ENCODE results near the gene PNMA8A.

Gene PNMA8A

DNA sequence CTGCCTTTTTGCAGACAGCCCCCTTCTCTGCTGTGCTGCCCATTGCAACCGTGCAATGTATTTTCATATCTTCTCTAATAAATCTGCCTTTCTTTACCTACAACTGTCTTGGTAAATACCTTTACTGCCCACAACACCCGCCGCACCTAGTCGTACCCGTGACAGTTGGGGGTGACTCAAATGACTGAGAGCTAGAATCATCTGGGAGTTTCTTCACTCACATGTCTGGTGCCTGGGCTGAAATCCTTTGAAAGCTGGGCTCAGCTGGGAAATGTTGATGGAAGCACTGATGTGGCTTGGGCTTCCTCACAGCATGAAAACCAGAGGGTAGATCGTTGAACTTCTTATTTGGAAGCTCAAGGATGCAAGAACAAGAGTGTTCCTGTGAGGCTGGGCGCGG is 2.8 kb upstream of the PNMA8A start:
- H3K9me2 ChIP-seq (replicated peaks; ENCODE audit: low read depth, low read length) = no peaks in the 10 kb centered on the region
- H4K20me1 ChIP-seq (ENCODE audit: insufficient read depth, low read length, poor library complexity, severe bottlenecking) = no peaks in the 10 kb centered on the region
- no peaks in the 10 kb centered on the region for H3F3A ChIP-seq (ENCODE audit: low read depth)
- H3K36me3 ChIP-seq (ENCODE audit: insufficient read depth, low read length) = no peaks in the 10 kb centered on the region
- no peaks in the 10 kb centered on the region for H3K4me1 ChIP-seq (ENCODE audit: insufficient read depth, low read length, poor library complexity, severe bottlenecking)
- no peak overlapping the region for H3K9ac ChIP-seq (ENCODE audit: low read depth, low read length, poor library complexity, severe bottlenecking)
- no peaks in the 10 kb centered on the region for H3K27me3 ChIP-seq (ENCODE audit: insufficient read depth, low read length, poor library complexity, severe bottlenecking)
- no peaks in the 10 kb centered on the region for H3K9me3 ChIP-seq (ENCODE audit: insufficient read depth, low read depth, low read length)
- no peak overlapping the region for H2AFZ ChIP-seq (ENCODE audit: low read length)
- no peak overlapping the region for H3K4me3 ChIP-seq (ENCODE audit: low read length, poor library complexity, severe bottlenecking)
- no peaks in the 10 kb centered on the region for H3K79me2 ChIP-seq (ENCODE audit: insufficient read depth, low read length)
- TF ChIP-seq, protein P1, sequence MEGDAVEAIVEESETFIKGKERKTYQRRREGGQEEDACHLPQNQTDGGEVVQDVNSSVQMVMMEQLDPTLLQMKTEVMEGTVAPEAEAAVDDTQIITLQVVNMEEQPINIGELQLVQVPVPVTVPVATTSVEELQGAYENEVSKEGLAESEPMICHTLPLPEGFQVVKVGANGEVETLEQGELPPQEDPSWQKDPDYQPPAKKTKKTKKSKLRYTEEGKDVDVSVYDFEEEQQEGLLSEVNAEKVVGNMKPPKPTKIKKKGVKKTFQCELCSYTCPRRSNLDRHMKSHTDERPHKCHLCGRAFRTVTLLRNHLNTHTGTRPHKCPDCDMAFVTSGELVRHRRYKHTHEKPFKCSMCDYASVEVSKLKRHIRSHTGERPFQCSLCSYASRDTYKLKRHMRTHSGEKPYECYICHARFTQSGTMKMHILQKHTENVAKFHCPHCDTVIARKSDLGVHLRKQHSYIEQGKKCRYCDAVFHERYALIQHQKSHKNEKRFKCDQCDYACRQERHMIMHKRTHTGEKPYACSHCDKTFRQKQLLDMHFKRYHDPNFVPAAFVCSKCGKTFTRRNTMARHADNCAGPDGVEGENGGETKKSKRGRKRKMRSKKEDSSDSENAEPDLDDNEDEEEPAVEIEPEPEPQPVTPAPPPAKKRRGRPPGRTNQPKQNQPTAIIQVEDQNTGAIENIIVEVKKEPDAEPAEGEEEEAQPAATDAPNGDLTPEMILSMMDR (conservative IDR thresholded peaks at IDR 0.05; ENCODE audit: low read length) = no peak
- no peak for TF ChIP-seq EZH2phosphoT487 (IDR thresholded peaks at IDR 0.05; ENCODE audit: borderline replicate concordance)
- no peak overlapping the region for H3K4me2 ChIP-seq (ENCODE audit: low read depth, low read length, poor library complexity, severe bottlenecking)

DNA sequence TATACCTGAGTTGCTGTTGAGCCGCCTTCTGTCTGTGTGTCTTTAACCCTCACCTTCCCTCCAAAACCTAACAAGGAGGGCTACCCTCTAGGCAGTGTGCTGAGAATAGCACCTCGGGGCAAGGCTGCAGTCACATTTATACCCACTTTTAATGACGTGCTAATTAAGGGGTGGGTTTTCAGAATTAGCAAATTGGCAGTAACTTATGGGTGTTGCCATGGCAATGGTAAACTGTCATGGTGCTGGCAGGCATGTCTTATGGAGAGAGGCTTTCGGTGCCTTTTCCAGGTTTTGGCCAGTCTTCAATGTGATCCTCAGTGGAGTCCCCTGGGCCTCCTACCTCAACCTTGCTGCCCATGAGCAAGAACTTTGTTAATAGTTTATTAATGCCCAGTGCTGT is 1.2 kb upstream of the PNMA8A start:
- no peaks in the 10 kb centered on the region for H3K9me2 ChIP-seq (replicated peaks; ENCODE audit: low read depth, low read length)
- no peaks in the 10 kb centered on the region for H3K9me3 ChIP-seq (ENCODE audit: insufficient read depth, low read depth, low read length)
- no peaks in the 10 kb centered on the region for H3K27me3 ChIP-seq (ENCODE audit: insufficient read depth, low read length, poor library complexity, severe bottlenecking)
- H3K4me2 ChIP-seq (ENCODE audit: low read depth, low read length, poor library complexity, severe bottlenecking) = no peak overlapping the region
- no peaks in the 10 kb centered on the region for H3K36me3 ChIP-seq (ENCODE audit: insufficient read depth, low read length)
- no peaks in the 10 kb centered on the region for H3K79me2 ChIP-seq (ENCODE audit: insufficient read depth, low read length)
- no peaks in the 10 kb centered on the region for H3F3A ChIP-seq (ENCODE audit: low read depth)
- TF ChIP-seq, protein P1 (conservative IDR thresholded peaks at IDR 0.05; ENCODE audit: low read length) = no peak
- TF ChIP-seq EZH2phosphoT487 (IDR thresholded peaks at IDR 0.05; ENCODE audit: borderline replicate concordance) = no peak
- H4K20me1 ChIP-seq (ENCODE audit: insufficient read depth, low read length, poor library complexity, severe bottlenecking) = no peaks in the 10 kb centered on the region
- H2AFZ ChIP-seq (ENCODE audit: low read length) = no peak overlapping the region
- no peak overlapping the region for H3K4me3 ChIP-seq (ENCODE audit: low read length, poor library complexity, severe bottlenecking)
- H3K4me1 ChIP-seq (ENCODE audit: insufficient read depth, low read length, poor library complexity, severe bottlenecking) = no peaks in the 10 kb centered on the region
- no peak overlapping the region for H3K9ac ChIP-seq (ENCODE audit: low read depth, low read length, poor library complexity, severe bottlenecking)

DNA sequence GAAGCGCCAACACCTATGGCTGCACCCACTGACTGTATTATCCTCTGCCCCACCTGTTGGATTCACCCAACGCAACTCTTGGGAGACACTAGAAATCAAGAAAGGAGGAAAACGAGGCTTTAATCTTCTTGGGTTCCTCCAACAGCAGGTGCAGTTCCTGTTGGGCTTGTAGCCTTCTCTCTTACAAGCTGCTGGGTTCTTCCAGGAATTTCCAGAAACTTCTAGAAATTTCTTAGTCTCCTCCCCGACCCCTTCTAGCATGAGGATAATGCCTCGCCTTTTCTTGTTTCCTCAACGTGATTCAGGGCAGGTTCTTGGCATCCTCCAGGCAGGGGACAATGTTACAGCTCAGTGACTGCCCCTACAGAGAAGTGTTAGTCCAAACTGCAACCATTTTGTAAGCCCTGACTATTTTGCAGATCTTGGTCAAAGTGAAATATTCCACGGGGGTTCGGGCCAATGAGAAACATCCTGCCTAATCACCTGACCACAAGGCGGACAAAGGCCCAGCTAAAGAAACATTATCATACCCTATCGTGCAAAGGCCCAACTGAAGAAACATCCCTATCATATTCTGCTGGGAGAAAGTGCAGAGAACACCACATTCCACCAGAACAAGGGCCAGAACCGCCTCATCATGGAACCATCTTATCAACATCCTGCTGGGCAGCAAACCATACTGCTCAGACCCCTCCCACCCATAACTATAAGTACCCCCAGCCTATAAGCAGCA is 614 bp upstream of the PNMA8A start:
- no peaks in the 10 kb centered on the region for H4K20me1 ChIP-seq (ENCODE audit: insufficient read depth, low read length, poor library complexity, severe bottlenecking)
- TF ChIP-seq, protein P1 (conservative IDR thresholded peaks at IDR 0.05; ENCODE audit: low read length) = no peak
- TF ChIP-seq EZH2phosphoT487 (IDR thresholded peaks at IDR 0.05; ENCODE audit: borderline replicate concordance) = no peak
- H3K4me3 ChIP-seq (ENCODE audit: low read length, poor library complexity, severe bottlenecking) = no peak overlapping the region
- no peaks in the 10 kb centered on the region for H3K36me3 ChIP-seq (ENCODE audit: insufficient read depth, low read length)
- no peaks in the 10 kb centered on the region for H3F3A ChIP-seq (ENCODE audit: low read depth)
- no peaks in the 10 kb centered on the region for H3K9me2 ChIP-seq (replicated peaks; ENCODE audit: low read depth, low read length)
- no peaks in the 10 kb centered on the region for H3K4me1 ChIP-seq (ENCODE audit: insufficient read depth, low read length, poor library complexity, severe bottlenecking)
- no peak overlapping the region for H2AFZ ChIP-seq (ENCODE audit: low read length)
- H3K9me3 ChIP-seq (ENCODE audit: insufficient read depth, low read depth, low read length) = no peaks in the 10 kb centered on the region
- H3K27me3 ChIP-seq (ENCODE audit: insufficient read depth, low read length, poor library complexity, severe bottlenecking) = no peaks in the 10 kb centered on the region
- H3K9ac ChIP-seq (ENCODE audit: low read depth, low read length, poor library complexity, severe bottlenecking) = no peak overlapping the region
- H3K4me2 ChIP-seq (ENCODE audit: low read depth, low read length, poor library complexity, severe bottlenecking) = no peak overlapping the region
- no peaks in the 10 kb centered on the region for H3K79me2 ChIP-seq (ENCODE audit: insufficient read depth, low read length)
